Measurements from ENCODE around the gene ME1.

Gene ME1

GRCh38 chr6:83430611-83431544, at the start of gene ME1:
ME1 (minus strand) TSS chr6:83431051; CDS start chr6:83430954, 97 bp downstream.
- H3K4me3 ChIP-seq (ENCODE audit: low read depth, low read length): peak within 1 kb of the TSS; percentile 68
- peak; percentile 78 for DNase-seq (ENCODE audit: low read depth, low spot score)
- in situ Hi-C loops (cut with HindIII; ENCODE audit: low sequenced_read_pairs): no loop called here
- TF ChIP-seq CTCF (IDR thresholded peaks at IDR 0.05; ENCODE audit: low read depth, low read length): no peak

- no peak for DNase-seq (ENCODE audit: low read depth, low spot score)
These were observed 49.6 kb upstream of the ME1 start for GRCh38 chr6:83480470-83480869.

GRCh38 chr6:83479389-83479788, 48.5 kb upstream of the ME1 start:
- DNase-seq (ENCODE audit: low read depth, low spot score): no peak
- no peak for TF ChIP-seq CTCF (IDR thresholded peaks at IDR 0.05; ENCODE audit: low read depth, low read length)
- no peak overlapping the region for H3K4me3 ChIP-seq (ENCODE audit: low read depth, low read length)
- in situ Hi-C loops (cut with HindIII; ENCODE audit: low sequenced_read_pairs): no loop called here

More at GRCh38 chr6:83480470-83480869, 49.6 kb upstream of the ME1 start:
- no peak for TF ChIP-seq CTCF (IDR thresholded peaks at IDR 0.05; ENCODE audit: low read depth, low read length)
- in situ Hi-C loops (cut with HindIII; ENCODE audit: low sequenced_read_pairs): no loop called here
- H3K4me3 ChIP-seq (ENCODE audit: low read depth, low read length): no peak overlapping the region

GRCh38 chr6:83476971-83477370, 46.1 kb upstream of the ME1 start:
- TF ChIP-seq CTCF (IDR thresholded peaks at IDR 0.05; ENCODE audit: low read depth, low read length): no peak
- DNase-seq (ENCODE audit: low read depth, low spot score): no peak
- in situ Hi-C loops (cut with HindIII; ENCODE audit: low sequenced_read_pairs): no loop called here
- no peak overlapping the region for H3K4me3 ChIP-seq (ENCODE audit: low read depth, low read length)

GRCh38 chr6:83474309-83474708, 43.5 kb upstream of the ME1 start:
- no peak for TF ChIP-seq CTCF (IDR thresholded peaks at IDR 0.05; ENCODE audit: low read depth, low read length)
- DNase-seq (ENCODE audit: low read depth, low spot score): peak; percentile 14
- in situ Hi-C loops (cut with HindIII; ENCODE audit: low sequenced_read_pairs): no loop called here
- no peak overlapping the region for H3K4me3 ChIP-seq (ENCODE audit: low read depth, low read length)

GRCh38 chr6:83472767-83473166, 41.9 kb upstream of the ME1 start:
- DNase-seq (ENCODE audit: low read depth, low spot score): no peak
- in situ Hi-C loops (cut with HindIII; ENCODE audit: low sequenced_read_pairs): no loop called here
- H3K4me3 ChIP-seq (ENCODE audit: low read depth, low read length): no peak overlapping the region
- no peak for TF ChIP-seq CTCF (IDR thresholded peaks at IDR 0.05; ENCODE audit: low read depth, low read length)
